Stomach (tissue), 9 donors: ENCODE results near the gene MSI2. TPM values are rescaled to one million over a fixed set of nuclear protein-coding genes. Genes with fewer than 3 reads are reported as not detected.
"Not testable (repeated sequence)": the region's sequence is repeated elsewhere in the genome, so short reads cannot be mapped to it uniquely, and the experiment has no call there.

Experiments
- DNase-seq, 2 donors: peaks; one replicate each; pipeline versions ENCODE4 v3.0.0 to v3.0.0-alpha.2; 2013 to 2019
- H3K27ac ChIP-seq, 5 donors: fragments of 200-600 bp in 4 of 5; sonication (generic) in 4 of 5; one replicate each; pipeline ENCODE4 v1.5.1; 2013 to 2019; ENCODE audit warnings: mild to moderate bottlenecking in 1 of 5, moderate library complexity in 1 of 5
- H3K27me3 ChIP-seq, 3 donors: fragments of 200-600 bp; sonication (generic); one replicate each; pipeline ENCODE4 v1.5.1; 2017 to 2019; ENCODE audit warnings: mixed run types in 1 of 3
- H3K36me3 ChIP-seq, 4 donors: fragments of 200-600 bp; sonication (generic); 1 replicate in 3 of 4; 2 replicates in 1 of 4; pipeline ENCODE4 v1.5.1; 2016 to 2019
- H3K4me1 ChIP-seq, 4 donors: fragments of 200-600 bp; sonication (generic); one replicate each; pipeline ENCODE4 v1.5.1; 2016 to 2019
- H3K4me3 ChIP-seq, 4 donors: fragments of 200-600 bp; sonication (generic) in 3 of 4; one replicate each; pipeline ENCODE4 v1.5.1; 2016 to 2019; ENCODE audit warnings: mild to moderate bottlenecking in 1 of 4
- H3K9me3 ChIP-seq, 4 donors: fragments of 200-600 bp; sonication (generic); one replicate each; pipeline ENCODE4 v1.5.1; 2016 to 2019
- CTCF ChIP-seq, 7 experiments: fragments of 450-650 bp in 4 of 7; fragments of 200-600 bp in 3 of 7; sonication (generic) in 3 of 7; IDR thresholded peaks; one replicate each; pipeline ENCODE4 v1.5.1; 2016 to 2019; ENCODE audit warnings: antibody characterized with exemption in 7 of 7, control low read depth in 2 of 7, mild to moderate bottlenecking in 1 of 7
- EP300 ChIP-seq: sonication (generic); formaldehyde crosslinking; IDR thresholded peaks from one replicate; pipeline ENCODE4 v1.6.1; 2017; ENCODE audit warnings: antibody characterized with exemption
- POLR2A ChIP-seq, 4 donors: fragments of 450-650 bp; IDR thresholded peaks; one replicate each; pipeline ENCODE4 v1.6.1; 2016; ENCODE audit warnings: antibody characterized with exemption in 4 of 4, control low read depth in 2 of 4, mild to moderate bottlenecking in 1 of 4, moderate library complexity in 1 of 4
- POLR2AphosphoS5 ChIP-seq, 3 donors: sonication (generic); formaldehyde crosslinking; IDR thresholded peaks; one replicate each; pipeline ENCODE4 v1.6.1; 2016; ENCODE audit warnings: antibody characterized with exemption in 3 of 3
- WGBS, 5 donors: extraction: QIAGEN DNeasy Blood & Tissue Kit in 3 of 5; methylation state at CpG; one replicate each; pipeline versions ENCODE4 v1.1.5 to v1.1.7; 2013 to 2018; 5-methylcytosine and 5-hydroxymethylcytosine counted together
- intact Hi-C: fragments of 100-400 bp; cut with DNase I; formaldehyde crosslinking; loops from one replicate; pipeline ENCODE4 v1.15.1; 2023; ENCODE audit warnings: low total_unique reads
- polyA plus RNA-seq, 3 donors: library from polyadenylated mRNA; stranded (reverse); fragments of 200-250 nt; gene quantifications; one replicate each; pipeline ENCODE4 v1.2.3, GENCODE V29; 2013
- total RNA-seq, 5 donors: library from RNA; depleted of rRNA; stranded (reverse); fragments of >200 nt; gene quantifications; one replicate each; pipeline versions ENCODE4 v1.1.0 to v1.2.3, GENCODE V29; 2014 to 2016
- donor health status: healthy with polysubstance abuse.
- donor health status: Bipolar disorder and iron deficiency.
- donor health status: healthy.

Gene MSI2
- total and polyA plus RNA-seq, 8 donors = 8.3 to 72.4 (median 22.9) TPM

- H3K27me3 ChIP-seq = no peaks in the 10 kb centered on the region
- H3K9me3 ChIP-seq = no peaks in the 10 kb centered on the region
- H3K4me1 ChIP-seq = peaks cover 0 to 23% (median 5%) of the 10 kb centered on the region in 4 donors
- TF ChIP-seq EP300 (no peak), POLR2A (IDR thresholded peaks at IDR 0.05) (no peak), CTCF (IDR thresholded peaks at IDR 0.05) (no peak), POLR2AphosphoS5 (IDR thresholded peaks at IDR 0.05) (no peak)
- DNase-seq = no peak
- no peak overlapping the region for H3K27ac ChIP-seq
- intact Hi-C loops = no loop called here
- no peak overlapping the region for H3K4me3 ChIP-seq
- H3K36me3 ChIP-seq = peaks cover 0 to 16% (median 12%) of the 10 kb centered on the region in 4 donors
- WGBS, 5 donors = 91 to 98% (median 94%) methylated on average over 2 of the region's 2 CpGs
Observed at GRCh38 chr17:57620576-57620975, 364.3 kb downstream of the MSI2 start.

GRCh38 chr17:57621791-57622190, 365.5 kb downstream of the MSI2 start:
- Histone ChIP-seq H3K4me1 (peaks cover 0 to 23% (median 5%) of the 10 kb centered on the region in 4 donors), H3K36me3 (peaks cover 0 to 12% (median 5%) of the 10 kb centered on the region in 4 donors)
- 90 to 98% (median 93%) methylated on average over 6 of the region's 6 CpGs for WGBS, 5 donors
- H3K27me3 ChIP-seq, H3K9me3 ChIP-seq, H3K27ac ChIP-seq, H3K4me3 ChIP-seq, intact Hi-C loops, DNase-seq: not testable (repeated sequence)

- H3K27ac ChIP-seq = peak overlapping the region in 2 of 5 donors; percentile 36 to 47
- intact Hi-C loops = no loop called here
- peaks cover 0 to 17% (median 9%) of the 10 kb centered on the region in 4 donors for H3K36me3 ChIP-seq
- H3K9me3 ChIP-seq = no peaks in the 10 kb centered on the region
- H3K4me1 ChIP-seq = peaks cover 0 to 23% (median 5%) of the 10 kb centered on the region in 4 donors
- no peak for DNase-seq
- WGBS, 5 donors = 28 to 50% (median 29%) methylated on average over 8 of the region's 8 CpGs
- TF ChIP-seq CTCF (IDR thresholded peaks at IDR 0.05) (no peak), EP300 (no peak), POLR2A (IDR thresholded peaks at IDR 0.05) (no peak), POLR2AphosphoS5 (IDR thresholded peaks at IDR 0.05) (no peak)
- H3K27me3 ChIP-seq = no peaks in the 10 kb centered on the region
- H3K4me3 ChIP-seq = no peak overlapping the region
Observed at GRCh38 chr17:57622306-57622682, 366.0 kb downstream of the MSI2 start.

- intact Hi-C loops = no loop called here
- no peak for TF ChIP-seq POLR2AphosphoS5 (IDR thresholded peaks at IDR 0.05)
- no peak for TF ChIP-seq POLR2A (IDR thresholded peaks at IDR 0.05)
- TF ChIP-seq EP300 = no peak
- TF ChIP-seq CTCF (IDR thresholded peaks at IDR 0.05) = no peak
- 57 to 62% (median 62%) methylated on average over 15 to 16 of the region's 16 CpGs for WGBS, 5 donors
Observed at GRCh38 chr17:57622683-57623433, 366.5 kb downstream of the MSI2 start.

GRCh38 chr17:57623620-57624019, 367.3 kb downstream of the MSI2 start:
- 75 to 93% (median 89%) methylated on average over 11 of the region's 11 CpGs for WGBS, 5 donors
- H3K4me1 ChIP-seq = peaks cover 0 to 23% (median 5%) of the 10 kb centered on the region in 4 donors
- intact Hi-C loops = no loop called here
- TF ChIP-seq CTCF (IDR thresholded peaks at IDR 0.05) = no peak
- TF ChIP-seq POLR2A (IDR thresholded peaks at IDR 0.05) = no peak
- no peak for TF ChIP-seq POLR2AphosphoS5 (IDR thresholded peaks at IDR 0.05)
- TF ChIP-seq EP300 = no peak
- no peaks in the 10 kb centered on the region for H3K27me3 ChIP-seq
- DNase-seq = peak in 1 of 2 donors; percentile 62
- H3K27ac ChIP-seq = no peak overlapping the region
- peaks cover 0 to 28% (median 19%) of the 10 kb centered on the region in 4 donors for H3K36me3 ChIP-seq
- H3K4me3 ChIP-seq = no peak overlapping the region
- H3K9me3 ChIP-seq = no peaks in the 10 kb centered on the region

More at GRCh38 chr17:57622683-57623433, 366.5 kb downstream of the MSI2 start:
- DNase-seq = peak in 1 of 2 donors; percentile 55
- H3K36me3 ChIP-seq = peaks cover 0 to 23% (median 14%) of the 10 kb centered on the region in 4 donors
- H3K4me1 ChIP-seq = peaks cover 0 to 23% (median 5%) of the 10 kb centered on the region in 4 donors
- H3K4me3 ChIP-seq = no peak overlapping the region
- H3K9me3 ChIP-seq = no peaks in the 10 kb centered on the region
- peak overlapping the region in 2 of 5 donors; percentile 36 to 47 for H3K27ac ChIP-seq
- no peaks in the 10 kb centered on the region for H3K27me3 ChIP-seq
